ENCODE measurements around the gene B3GNT5.

- TF ChIP-seq CTCF (IDR thresholded peaks at IDR 0.05; ENCODE audit: low read depth, low read length, poor library complexity, severe bottlenecking): no peak
- no peak for TF ChIP-seq EZH2phosphoT487 (IDR thresholded peaks at IDR 0.05; ENCODE audit: borderline replicate concordance, low read length)
Measured at GRCh38 chr3:183301937-183302580, 49.0 kb downstream of the B3GNT5 start.
